Lower leg skin (tissue), 4 donors: Measurements from ENCODE around the gene ST7. TPM values are rescaled to one million over a fixed set of nuclear protein-coding genes. Genes with fewer than 3 reads are reported as not detected.

Experiments used
- DNase-seq, 2 donors: peaks; one replicate each; pipeline ENCODE4 v3.0.0-alpha.2; 2019; ENCODE audit warnings: low spot score in 2 of 2
- H3K4me3 ChIP-seq: fragments of 200-600 bp; sonication (generic); 2 replicates; pipeline ENCODE4 v1.5.1; 2017; ENCODE audit warnings: mild to moderate bottlenecking, low read depth; ENCODE audit not compliant: poor library complexity, severe bottlenecking
- CTCF ChIP-seq, 3 donors: fragments of 450-650 bp; IDR thresholded peaks; one replicate each; pipeline ENCODE4 v1.5.1; 2016; ENCODE audit warnings: antibody characterized with exemption in 3 of 3, mild to moderate bottlenecking in 3 of 3, moderate library complexity in 2 of 3
- POLR2A ChIP-seq, 2 donors: fragments of 450-650 bp; IDR thresholded peaks; one replicate each; pipeline ENCODE4 v1.6.1; 2016 to 2017; ENCODE audit warnings: antibody characterized with exemption in 2 of 2, mild to moderate bottlenecking in 1 of 2, moderate library complexity in 1 of 2
- WGBS, 2 donors: methylation state at CpG; one replicate each; pipeline ENCODE4 v1.1.5; 2018; 5-methylcytosine and 5-hydroxymethylcytosine counted together
- intact Hi-C: fragments of 100-400 bp; cut with DNase I; formaldehyde crosslinking; loops from one replicate; pipeline ENCODE4 v1.15.0; 2023; ENCODE audit warnings: low total_unique reads
- total RNA-seq, 4 donors: library from RNA; depleted of rRNA; stranded (reverse); fragments of >200 nt; gene quantifications; one replicate each; pipeline ENCODE4 v1.1.0, GENCODE V29; 2016

Gene ST7
- total RNA-seq, 4 donors from 2014 or later, result 10.8 to 17.1 (median 11.4) TPM

- no peak for TF ChIP-seq CTCF (IDR thresholded peaks at IDR 0.05)
- TF ChIP-seq POLR2A (IDR thresholded peaks at IDR 0.05), result no peak
- intact Hi-C loops, result no loop called here
- DNase-seq, result no peak
- H3K4me3 ChIP-seq, result no peak overlapping the region
Observed at GRCh38 chr7:117096942-117097341, 143.6 kb downstream of the ST7 start.

GRCh38 chr7:117097860-117098259 lies 144.6 kb downstream of the ST7 start:
- no peak for DNase-seq
- TF ChIP-seq POLR2A (IDR thresholded peaks at IDR 0.05), result no peak
- no peak for TF ChIP-seq CTCF (IDR thresholded peaks at IDR 0.05)
- intact Hi-C loops, result no loop called here
- no peak overlapping the region for H3K4me3 ChIP-seq
- WGBS, 2 donors, result 95 to 99% methylated on average over 5 of the region's 5 CpGs

GRCh38 chr7:117098457-117098856 lies 145.2 kb downstream of the ST7 start:
- intact Hi-C loops, result no loop called here

GRCh38 chr7:117101026-117101425 lies 147.7 kb downstream of the ST7 start:
- no peak overlapping the region for H3K4me3 ChIP-seq
- DNase-seq, result no peak
- no peak for TF ChIP-seq CTCF (IDR thresholded peaks at IDR 0.05)
- TF ChIP-seq POLR2A (IDR thresholded peaks at IDR 0.05), result no peak
- intact Hi-C loops, result no loop called here
- WGBS, 2 donors, result 90 to 93% methylated on average over 2 of the region's 2 CpGs

More at GRCh38 chr7:117098457-117098856, 145.2 kb downstream of the ST7 start:
- no peak overlapping the region for H3K4me3 ChIP-seq
- TF ChIP-seq CTCF (IDR thresholded peaks at IDR 0.05) (no peak), POLR2A (IDR thresholded peaks at IDR 0.05) (no peak)
- WGBS, 2 donors, result 38 to 63% methylated on average over 1 of the region's 1 CpG
- no peak for DNase-seq

- no peak for DNase-seq
Observed at GRCh38 chr7:117110480-117111315, 157.4 kb downstream of the ST7 start.

GRCh38 chr7:117111535-117111934 lies 158.2 kb downstream of the ST7 start:
- no peak for DNase-seq
- WGBS, 2 donors, result 81 to 89% methylated on average over 1 of the region's 1 CpG
- intact Hi-C loops, result no loop called here
- TF ChIP-seq CTCF (IDR thresholded peaks at IDR 0.05) (no peak), POLR2A (IDR thresholded peaks at IDR 0.05) (no peak)
- H3K4me3 ChIP-seq, result no peak overlapping the region

More at GRCh38 chr7:117110480-117111315, 157.4 kb downstream of the ST7 start:
- 31 to 35% methylated on average over 5 of the region's 5 CpGs for WGBS, 2 donors
- intact Hi-C loops, result no loop called here
- H3K4me3 ChIP-seq, result no peak overlapping the region
- no peak for TF ChIP-seq POLR2A (IDR thresholded peaks at IDR 0.05)
